Measurements from ENCODE around the gene OR2B2.

- TF ChIP-seq SIN3A (IDR thresholded peaks at IDR 0.05; ENCODE audit: borderline replicate concordance, insufficient read depth, low read length) (no peak), POLR2AphosphoS5 (IDR thresholded peaks at IDR 0.05; ENCODE audit: low read depth, low read length) (no peak), REST (IDR thresholded peaks at IDR 0.05; ENCODE audit: insufficient read depth in 1 of 2, low read depth in 2 of 2, low read length in 2 of 2) (no peak), TAF1 (IDR thresholded peaks at IDR 0.05; ENCODE audit: borderline replicate concordance, insufficient read depth, low read length) (no peak), FOXP2 (optimal IDR thresholded peaks at IDR 0.05; ENCODE audit: borderline replicate concordance, extremely low read depth, extremely low read length, insufficient read depth) (no peak)
Measured at GRCh38 chr6:27891320-27891875, 20.8 kb downstream of the OR2B2 start.

Data from PFSK-1 (cell line).